NCI-H1417 (cell line): ENCODE results near the gene RIMS3.
"Not testable (repeated sequence)": the region's sequence is repeated elsewhere in the genome, so short reads cannot be mapped to it uniquely, and the experiment has no call there.

Experiments used
- DNase-seq, 3 experiments: peaks; one replicate each; lab custom pipeline; 2025; lab: John Stamatoyannopoulos, UW

The RIMS3 gene

DNA sequence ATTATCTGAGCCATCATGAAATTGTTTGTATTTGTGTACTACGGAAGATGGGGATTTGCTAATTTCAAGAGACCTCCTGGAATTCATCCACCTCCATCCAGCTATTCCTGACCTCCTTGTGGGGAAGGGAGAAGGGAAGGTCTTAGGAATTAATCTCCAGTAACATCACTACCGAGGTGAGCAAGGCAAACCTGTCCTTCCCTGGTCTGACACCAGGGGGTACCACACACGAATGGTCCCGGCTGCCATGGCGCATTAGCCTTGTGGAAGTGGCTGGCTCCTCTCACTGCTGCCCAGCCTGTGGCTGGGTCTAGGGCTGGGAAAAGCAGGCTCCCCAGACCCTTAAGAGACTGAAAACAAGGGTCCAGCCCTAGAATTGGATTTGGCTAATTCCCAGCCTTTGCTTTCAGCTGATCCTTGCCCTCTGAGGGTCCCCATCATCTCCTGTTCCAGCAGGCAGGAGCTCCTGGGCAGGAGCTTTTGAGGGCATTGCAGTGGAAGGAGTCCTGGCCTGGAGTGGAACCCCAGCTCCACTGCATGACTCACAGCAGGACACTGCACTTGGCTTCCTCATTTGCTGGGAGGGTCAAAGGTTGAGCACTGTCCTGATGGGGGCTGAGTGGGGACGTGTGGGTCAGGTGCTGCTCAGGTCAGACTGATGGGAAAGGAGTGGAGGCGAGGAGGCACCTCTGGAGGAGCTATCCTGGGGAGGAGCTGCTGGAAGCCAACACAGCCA is 34.8 kb downstream of the RIMS3 start:
- DNase-seq, result peak in 2 of 3 experiments; percentile 4 to 40

DNA sequence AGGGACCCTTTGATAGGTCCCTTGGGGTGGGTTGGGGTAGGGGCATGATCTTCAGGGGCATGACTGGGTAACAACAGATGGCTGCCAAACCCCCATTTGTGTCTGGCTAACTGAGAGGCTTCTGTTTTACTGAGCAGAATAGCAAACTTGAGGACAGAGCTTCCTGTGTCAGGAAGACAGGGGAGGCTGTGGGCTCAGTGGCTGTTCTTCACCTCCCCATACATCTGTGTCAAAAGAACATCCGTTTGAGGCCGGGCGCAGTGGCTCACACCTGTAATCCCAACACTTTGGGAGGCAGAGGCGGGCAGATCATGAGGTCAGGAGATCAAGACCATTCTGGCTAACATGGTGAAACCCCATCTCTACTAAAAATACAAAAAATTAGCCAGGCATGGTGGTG is 35.9 kb downstream of the RIMS3 start:
- DNase-seq, result not testable (repeated sequence)

DNA sequence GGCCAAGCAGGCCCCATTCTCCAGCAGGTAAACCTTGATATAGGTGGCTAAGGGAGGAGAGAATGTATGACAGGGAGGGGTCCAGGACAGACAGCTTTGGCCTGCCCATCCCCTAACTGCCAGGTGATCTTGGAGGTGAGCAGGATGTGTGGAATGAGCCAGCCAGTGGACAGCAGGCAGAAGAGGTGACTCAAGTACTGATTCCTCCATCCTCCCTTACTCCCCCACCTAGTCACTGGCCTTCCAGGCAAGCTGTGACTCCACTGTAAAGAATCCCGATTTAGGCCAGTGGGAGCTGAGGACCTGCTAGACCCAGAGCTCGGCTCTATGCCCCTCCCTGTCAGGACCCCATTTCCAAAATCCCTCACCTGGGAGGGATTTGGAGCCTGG is 36.6 kb downstream of the RIMS3 start:
- no peak for DNase-seq

DNA sequence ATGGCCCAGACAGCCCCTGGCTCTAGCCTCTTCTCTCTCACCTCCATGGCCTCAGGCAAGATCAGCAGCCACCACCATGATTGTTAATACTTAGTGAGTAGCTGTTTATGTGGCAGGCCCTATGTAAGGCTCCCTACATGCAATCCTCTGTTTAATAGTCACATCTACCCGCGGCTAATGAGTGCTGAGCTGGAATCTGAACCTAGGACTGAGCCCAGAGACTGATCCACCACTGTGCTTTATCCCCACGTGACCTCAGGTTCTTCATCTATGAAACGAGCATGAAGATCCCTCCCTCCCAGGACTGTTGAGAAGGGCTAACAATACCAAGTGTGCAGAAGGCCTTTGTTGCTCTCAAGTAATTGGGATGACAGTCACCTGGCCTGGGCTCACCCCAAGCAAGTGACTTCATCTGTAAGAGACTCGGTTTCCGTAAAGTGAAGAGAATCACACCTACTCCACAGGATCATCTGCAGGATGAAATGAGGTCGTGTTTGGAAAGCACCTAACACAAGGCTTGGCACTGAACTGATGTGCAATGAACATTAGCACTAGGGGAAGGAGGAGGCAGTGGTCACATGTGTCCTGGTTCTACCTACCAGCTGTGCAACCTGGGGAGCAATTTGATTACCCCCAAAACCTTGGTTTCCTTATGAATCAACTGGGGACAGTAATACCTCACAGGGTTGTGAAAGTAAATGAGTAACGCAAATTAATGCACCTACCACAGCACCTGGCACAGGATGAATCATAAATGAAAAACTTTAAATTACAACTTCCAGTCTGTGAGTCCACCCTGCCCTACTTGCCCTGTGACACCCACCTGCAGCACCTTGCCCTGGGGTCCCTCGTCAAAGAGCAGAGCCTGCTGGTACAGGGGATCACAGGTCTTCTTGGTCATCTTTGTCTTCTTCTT is 37.2 kb downstream of the RIMS3 start:
- DNase-seq, result no peak

DNA sequence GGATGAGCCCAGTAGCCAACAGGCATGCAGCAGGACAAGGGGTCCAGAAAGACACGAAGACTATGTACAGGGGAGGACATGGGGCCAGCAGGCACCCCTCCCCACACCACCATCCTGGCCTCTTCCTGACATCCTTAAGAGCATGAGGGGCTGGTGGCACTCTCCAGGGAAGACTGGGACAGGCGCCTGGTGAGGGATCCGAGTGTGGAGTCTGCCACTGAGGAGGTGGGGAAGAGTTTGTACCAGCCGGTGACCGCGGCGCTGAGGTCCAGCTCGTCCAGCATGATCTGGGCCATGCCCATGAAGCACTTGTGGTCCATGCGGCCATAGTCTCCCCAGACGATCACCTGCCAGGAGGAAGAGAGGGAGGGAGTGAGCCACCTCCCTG is 39.1 kb downstream of the RIMS3 start:
- no peak for DNase-seq

DNA sequence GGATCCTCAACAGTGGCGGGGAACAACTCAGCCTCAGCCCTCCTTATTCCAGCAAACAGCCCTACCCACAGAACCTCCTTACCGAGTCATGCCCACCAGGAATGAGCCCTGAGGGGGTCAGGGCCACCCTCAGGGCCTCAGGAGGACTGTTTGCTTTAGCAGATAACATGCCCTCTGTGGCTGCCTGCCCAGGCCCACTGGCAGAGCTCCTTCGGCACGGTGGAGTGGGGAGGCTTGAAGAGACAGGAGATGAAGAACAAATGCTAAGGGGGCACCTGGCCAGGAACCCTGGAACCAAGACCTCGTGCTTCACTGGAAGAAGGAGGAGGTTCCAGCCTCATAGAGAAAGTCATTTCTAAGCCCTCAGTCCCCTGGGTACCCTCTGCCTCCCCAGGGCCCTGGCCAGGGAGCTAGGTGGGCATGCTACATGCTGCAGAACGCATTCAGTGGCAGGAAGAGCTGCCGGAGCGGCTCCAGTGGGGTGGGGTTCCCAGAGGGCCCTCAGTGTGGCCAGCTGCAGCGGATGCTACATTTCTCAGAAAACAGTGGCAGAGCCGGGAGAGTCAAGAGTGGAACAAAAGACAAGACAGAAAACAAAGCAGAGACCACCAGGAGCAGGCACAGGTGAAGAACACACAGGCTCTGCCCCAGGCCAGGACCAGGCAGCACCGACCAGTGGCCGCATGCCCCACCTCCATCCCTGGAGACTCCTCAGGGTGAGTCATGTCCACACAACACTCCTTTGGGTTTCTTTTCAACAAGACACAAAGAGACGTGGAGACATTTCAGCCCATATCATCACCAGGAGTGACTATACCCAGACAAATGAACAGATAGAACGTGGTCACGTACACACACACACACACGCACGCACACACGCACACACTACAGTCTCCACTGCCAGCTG is 39.8 kb downstream of the RIMS3 start:
- DNase-seq, result no peak

DNA sequence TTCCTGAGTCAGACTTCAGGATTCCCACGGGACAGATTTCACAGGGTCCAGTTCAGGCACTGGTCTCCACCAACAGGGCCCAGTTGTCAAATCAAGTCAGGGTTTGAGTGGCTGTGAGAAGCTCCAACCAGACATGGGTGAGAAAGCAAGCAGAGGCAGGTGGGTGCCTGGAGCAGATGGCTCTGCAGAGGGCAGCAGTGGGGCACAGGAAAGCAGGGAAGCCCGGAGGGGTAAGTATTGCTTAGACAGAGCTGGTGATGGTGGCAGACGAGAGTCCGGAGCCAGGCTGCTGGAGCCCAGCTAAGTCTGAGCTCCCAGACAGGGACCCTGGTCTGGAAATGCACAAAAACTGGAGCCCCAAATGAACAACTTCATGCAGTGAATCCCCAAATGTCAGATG is 40.4 kb downstream of the RIMS3 start:
- peak in 1 of 3 experiments; percentile 9 for DNase-seq

DNA sequence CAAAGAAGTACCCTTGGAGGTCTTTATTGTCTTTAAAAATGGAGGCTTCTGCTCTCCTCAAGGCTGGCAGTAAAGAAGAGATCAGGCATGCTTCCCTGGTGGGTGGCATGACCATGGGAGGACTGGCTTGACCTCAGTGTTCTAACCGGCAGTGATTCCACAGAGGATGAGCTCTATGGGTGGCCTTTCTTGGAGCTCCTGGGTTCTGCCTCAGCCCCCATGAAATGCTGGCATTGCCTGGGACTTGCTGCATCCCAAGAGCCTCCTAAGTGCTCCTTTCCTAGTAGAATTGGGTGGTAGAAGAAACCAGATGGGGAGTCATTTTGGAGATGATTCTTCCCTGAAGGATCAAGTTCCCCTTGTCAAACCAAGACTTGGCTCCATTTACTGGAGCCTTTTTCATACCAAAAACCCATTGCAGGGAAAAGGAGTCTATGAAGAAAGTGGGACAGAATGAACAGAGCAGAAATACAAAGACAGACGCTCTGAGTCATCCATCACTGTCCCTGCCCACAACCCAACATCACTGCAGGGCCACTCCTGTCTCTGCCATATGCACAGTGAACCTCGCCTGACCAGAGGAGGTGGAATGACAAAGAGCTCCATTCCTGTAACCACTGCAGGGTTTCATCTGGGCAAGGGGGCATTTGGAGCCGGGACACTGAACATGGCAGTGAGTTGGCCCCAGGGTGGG is 42.4 kb downstream of the RIMS3 start:
- DNase-seq, result no peak

DNA sequence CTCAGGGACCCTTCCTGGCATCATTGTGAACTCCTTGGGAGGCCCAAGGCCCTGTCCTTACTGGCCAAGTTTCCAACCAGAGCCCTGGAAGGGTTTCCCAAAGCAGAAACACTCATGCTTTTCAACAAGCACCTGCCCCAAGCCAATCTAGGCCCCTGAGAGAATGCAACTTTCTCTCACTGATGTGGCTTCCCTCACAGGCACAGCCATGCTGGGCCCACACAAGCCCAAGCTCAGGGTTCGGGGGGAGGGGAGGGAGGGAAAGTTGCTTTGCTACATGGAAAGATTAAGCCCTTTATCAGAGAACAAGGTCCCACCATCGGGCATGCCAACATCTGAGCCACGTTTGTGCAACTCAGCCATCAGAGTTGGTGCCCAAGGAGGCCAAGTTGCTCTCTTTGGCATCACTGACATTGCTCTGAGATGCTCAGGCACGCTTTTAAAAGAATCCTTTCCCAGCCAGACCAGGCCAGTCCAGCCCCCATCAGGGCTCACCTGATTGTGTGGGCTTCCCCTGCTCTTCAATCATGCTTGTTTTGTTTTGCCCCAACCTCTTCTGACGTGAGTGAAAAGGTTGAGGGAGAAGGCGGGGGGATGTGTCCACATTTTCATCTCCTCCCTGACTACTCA is 43.5 kb downstream of the RIMS3 start:
- no peak for DNase-seq

DNA sequence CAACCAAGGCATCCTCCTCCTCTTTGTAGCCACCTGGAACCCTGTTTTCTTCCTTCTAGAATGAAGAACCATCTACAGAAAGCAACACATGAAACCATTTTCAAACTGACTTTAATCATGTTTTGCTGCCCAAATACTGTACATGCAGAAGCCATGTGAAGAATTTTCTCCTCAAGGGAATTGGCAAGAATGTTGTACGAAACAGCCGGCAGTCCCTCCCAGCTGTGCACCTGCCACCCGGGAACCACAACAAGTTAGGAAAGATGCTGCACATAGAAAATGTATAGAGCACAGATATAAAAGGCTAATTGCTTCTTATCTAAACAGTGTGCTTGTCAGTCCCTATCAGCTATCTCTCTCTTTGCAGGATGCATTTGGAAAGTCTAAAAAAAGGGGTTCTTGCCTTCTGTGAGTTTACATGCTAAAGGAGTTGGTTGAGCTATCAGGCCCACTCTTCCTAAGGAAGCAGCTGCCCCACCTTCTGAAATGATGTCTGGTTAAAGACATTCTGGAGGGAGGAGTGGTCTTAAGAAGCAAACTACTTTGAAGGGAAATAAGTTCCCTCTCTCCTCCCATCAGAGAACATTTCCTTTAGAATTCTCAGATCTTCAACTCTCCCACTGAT is 44.8 kb downstream of the RIMS3 start:
- no peak for DNase-seq

DNA sequence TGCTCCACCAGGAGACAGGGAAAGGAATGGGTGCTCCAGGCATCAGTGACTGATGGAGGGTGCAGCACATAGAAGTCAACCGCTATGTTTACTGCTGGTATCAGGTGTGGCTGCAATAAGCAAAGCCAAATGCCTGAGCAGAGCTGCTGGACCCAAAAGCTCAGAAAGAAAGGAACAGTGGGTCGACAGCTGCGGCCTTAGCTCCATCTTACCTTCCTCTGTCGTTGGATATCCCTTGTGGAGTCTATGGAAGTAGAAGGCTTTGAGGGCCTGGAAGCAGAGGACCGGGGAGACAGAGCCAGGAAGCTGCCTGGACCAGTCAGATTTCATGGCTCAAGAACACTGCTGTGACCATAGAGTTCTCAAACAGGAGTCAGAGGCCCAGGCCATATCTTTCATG is 45.3 kb downstream of the RIMS3 start:
- no peak for DNase-seq

DNA sequence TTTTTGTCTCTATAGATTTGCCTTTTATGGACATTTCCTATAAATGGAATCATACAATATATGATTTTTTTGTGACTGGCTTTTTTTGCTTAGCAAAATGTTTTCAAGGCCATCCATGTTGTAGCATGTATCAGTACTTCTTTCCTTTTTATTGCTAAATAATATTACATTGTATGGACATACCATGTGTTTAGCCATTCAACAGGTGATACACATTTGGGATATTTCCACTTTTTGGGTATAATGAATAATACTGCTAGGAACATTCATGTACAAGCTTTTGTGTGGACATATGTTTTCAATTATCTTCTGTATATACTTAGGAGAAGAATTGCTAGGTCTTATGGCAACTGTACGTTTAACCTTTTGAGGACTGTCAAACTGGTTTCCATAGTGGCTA is 47.4 kb downstream of the RIMS3 start:
- DNase-seq, result no peak

DNA sequence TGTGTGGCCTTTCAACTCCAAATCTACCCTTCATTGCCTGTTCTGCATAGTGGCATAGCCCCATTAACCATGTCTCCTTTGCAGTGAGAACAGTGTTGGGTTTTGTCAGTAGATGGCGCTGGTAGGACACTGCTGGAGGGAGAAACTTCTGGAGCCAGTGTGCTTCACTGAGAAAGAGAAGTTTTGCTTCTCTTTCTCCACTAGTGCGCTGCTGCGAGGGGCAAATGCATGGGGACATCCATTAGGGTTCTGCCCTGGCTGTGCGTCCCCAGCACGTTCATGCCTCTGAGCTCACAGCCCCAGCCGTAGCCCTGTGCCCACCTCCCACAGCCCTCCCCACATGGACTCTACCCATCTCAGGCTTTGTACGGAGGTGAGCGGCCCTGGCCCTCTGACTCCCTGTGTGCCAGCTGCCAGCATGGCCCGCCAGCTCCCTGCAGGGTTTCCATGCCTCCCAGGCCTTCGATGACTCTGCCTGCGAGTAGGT is 53.1 kb downstream of the RIMS3 start:
- DNase-seq, result peak; percentile 54 to 89 (median 68)

DNA sequence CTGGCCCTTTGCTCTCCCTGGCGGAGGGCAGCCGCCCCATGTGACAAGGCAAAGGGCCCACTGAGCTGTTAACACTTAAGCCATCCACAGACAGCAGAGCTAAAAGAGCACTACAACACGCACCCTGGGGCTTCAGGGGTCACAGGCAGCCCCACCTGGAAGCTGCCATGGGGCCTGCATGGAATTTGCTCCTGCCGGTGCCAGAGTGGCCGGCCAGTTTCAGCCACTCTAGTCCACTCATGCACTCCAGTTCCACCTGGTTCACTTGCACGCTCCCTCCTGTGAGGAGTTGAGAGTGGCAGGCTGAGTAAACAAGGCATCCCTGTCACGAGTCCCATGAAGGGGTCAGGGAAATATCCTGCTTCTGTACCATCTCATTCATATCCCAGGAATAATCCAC is 55.3 kb downstream of the RIMS3 start:
- no peak for DNase-seq

DNA sequence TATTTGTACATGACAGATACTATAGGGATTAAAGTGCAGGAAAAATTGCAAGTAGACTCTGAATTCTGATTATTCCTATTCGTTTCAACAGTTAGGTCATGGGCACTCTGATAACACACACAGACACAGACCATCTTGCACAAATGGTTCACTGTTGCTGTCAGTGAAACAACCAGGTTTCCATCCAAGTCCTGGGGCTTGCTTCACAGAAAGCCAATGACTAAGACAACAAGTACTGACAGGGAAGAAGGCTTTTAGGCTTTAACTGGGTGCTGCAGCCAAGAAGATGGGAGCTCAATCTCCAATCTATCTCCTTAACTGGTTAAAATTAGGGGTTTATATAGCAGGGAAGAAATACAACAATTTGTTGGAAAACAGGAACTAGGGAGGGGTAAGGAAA is 57.6 kb downstream of the RIMS3 start:
- no peak for DNase-seq

DNA sequence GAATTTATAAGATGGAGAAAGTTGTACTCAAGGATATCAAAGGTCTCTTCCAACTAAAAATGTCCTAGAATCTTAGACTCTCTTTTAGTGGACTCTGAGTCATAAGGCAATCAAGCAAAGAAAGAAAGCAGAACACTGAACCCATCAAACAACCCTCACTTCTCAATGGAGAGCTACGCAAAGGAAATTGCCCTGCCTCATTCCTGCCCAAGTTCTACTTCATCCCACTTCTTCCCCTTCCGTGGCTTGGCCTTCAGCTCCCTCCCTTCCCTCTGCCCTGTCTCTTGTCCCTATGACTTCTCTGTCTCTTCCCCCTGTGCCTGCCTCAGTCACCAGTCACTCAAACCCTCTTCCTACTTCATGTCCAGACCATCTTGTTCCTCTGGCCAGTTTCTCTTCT is 58.5 kb downstream of the RIMS3 start:
- DNase-seq, result no peak

DNA sequence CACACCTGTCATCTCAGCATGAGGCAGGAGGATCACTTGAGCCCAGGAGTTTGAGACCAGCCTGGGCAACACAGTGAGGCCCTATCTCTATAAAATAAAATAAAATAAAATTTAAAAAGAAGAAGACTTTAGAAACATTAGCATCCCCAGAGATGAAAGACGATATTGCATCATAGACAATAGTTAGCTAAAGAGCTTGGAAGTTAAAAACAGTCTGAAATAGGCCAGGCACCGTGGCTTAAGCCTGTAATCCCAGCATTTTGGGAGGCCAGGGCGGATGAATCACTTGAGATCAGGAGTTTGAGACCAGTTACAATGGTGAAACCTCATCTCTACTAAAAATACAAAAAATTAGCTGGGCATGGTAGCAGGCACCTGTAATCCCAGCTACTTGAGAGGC is 59.3 kb downstream of the RIMS3 start:
- no peak for DNase-seq

DNA sequence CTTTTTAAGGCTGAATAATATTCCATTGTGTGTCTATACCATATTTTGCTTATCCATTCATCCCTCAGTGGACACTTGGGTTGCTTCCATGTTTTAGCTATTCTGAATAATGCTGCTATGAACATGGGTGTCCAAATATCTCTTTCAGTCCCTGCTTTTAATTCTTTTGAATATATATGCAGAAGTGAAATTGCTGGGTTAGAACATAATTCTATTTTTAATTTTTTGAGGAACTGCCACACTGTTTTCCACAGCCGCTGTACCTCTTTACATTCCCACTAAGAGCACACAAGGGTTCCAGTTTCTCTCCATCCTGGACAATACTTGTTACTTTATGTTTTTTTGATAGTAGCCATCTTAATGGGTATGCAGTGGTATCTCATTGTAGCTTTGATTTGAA is 65.6 kb downstream of the RIMS3 start:
- DNase-seq, result no peak

DNA sequence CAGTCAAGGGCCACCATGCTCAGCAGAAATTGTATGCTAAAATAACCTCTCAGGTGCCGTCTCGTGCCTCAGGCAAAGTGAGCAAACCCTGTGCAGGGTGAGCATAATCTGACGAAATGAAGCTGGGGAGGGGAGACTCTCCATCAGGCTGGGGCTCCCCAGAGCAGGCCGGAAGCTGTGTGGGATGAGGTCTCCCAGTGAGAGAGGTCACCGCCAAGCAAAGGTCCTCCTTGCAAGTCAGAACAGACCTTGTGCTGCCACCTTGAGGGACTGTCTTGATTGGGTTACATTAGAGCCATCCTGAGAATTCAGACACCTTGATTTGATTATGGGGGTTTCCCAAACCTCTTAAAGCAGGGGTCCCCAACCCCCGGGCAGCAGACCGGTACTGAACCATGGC is 69.9 kb downstream of the RIMS3 start:
- no peak for DNase-seq

DNA sequence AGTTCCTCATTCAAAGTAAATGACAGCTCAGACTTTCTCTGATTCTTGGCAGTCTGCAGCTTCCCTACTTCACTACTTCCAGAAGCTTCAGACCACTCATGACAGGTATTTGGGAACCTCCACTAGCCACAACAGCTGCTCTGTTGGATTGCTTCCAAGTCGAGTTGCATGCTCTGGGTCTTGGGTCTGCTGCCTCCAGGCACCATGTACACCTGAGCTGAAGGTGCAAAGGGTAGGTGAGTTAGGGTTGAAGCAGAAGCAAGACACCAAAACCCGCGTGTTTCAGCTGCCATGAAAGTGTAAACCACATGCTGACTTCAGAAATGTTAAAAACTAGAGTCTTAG is 71.3 kb downstream of the RIMS3 start:
- DNase-seq, result peak in 1 of 3 experiments; percentile 39
